Measurements from ENCODE around the gene MOK. TPM values are rescaled to one million over a fixed set of nuclear protein-coding genes. Genes with fewer than 3 reads are reported as not detected.
"Not testable (repeated sequence)": the region's sequence is repeated elsewhere in the genome, so short reads cannot be mapped to it uniquely, and the experiment has no call there.

The MOK gene
- total RNA-seq, 1 donor from 2014 or later = 15.8 TPM

DNA sequence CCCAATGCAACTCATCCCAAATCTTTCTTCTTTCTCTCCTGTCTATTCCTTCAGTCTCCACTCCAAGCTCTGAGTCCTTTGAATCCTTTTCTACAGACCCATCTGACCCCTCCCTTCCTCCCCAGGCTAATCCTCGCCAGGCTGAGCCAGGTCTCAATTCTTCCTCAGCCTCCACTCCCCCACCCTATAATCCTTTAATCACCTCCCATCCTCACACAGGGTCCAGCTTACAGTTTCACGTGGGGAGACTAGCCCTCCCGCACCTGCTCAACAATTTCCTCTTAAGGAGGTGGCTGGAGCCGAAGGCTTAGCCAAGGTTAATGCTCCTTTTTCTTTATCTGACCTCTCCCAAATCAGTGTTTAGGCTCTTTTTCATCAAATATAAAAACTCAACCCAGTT lies 63.8 kb downstream of the MOK start:
- H3K4me1 ChIP-seq = no peaks in the 10 kb centered on the region
- H3K36me3 ChIP-seq = no peaks in the 10 kb centered on the region
- no peak overlapping the region for H3K4me3 ChIP-seq
- no peak for TF ChIP-seq CTCF (IDR thresholded peaks at IDR 0.05)
- H3K9me3 ChIP-seq = no peaks in the 10 kb centered on the region
- intact Hi-C loops (cut with DNase I) = no loop called here
- no peak for DNase-seq
- no peak for ATAC-seq
- H3K27ac ChIP-seq = no peak overlapping the region
- H3K27me3 ChIP-seq (ENCODE audit: low read depth) = no peaks in the 10 kb centered on the region

DNA sequence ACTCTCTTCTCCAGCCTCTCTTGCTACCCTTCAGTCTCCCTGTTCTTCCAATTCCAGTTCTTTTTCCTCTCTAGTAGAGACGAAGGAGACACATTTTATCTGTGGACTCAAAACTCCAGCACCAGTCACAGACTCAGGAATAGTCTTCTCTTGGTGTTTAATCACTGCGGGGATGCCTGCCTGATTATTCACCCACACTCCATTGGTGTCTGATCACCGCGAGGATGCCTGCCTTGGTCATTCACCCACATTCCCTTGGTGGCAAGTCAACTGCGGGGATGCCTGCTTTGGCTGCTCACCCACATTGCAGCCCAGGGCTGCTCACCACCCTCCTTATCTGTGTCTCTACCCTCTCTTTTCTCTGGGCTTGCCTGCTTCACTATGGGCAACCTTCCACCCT lies 64.5 kb downstream of the MOK start:
- intact Hi-C loops (cut with DNase I); DNase-seq; ATAC-seq; H3K9me3 ChIP-seq; H3K36me3 ChIP-seq; H3K4me3 ChIP-seq; H3K27ac ChIP-seq; H3K4me1 ChIP-seq; H3K27me3 ChIP-seq (ENCODE audit: low read depth): not testable (repeated sequence)

- no peak overlapping the region for H3K27ac ChIP-seq
- H3K4me3 ChIP-seq = no peak overlapping the region
- peaks cover 6% of the 10 kb centered on the region for H3K4me1 ChIP-seq
- no peaks in the 10 kb centered on the region for H3K36me3 ChIP-seq
- H3K9me3 ChIP-seq = no peaks in the 10 kb centered on the region
- no peaks in the 10 kb centered on the region for H3K27me3 ChIP-seq (ENCODE audit: low read depth)
- intact Hi-C loops (cut with DNase I) = no loop called here
- ATAC-seq = no peak
- no peak for DNase-seq
- no peak for TF ChIP-seq CTCF (IDR thresholded peaks at IDR 0.05)
These were observed 65.7 kb downstream of the MOK start for GRCh38 chr14:102239231-102239630.

GRCh38 chr14:102238766-102239165 lies 66.2 kb downstream of the MOK start:
- Histone ChIP-seq H3K27me3 (ENCODE audit: low read depth) (no peaks in the 10 kb centered on the region), H3K27ac (no peak overlapping the region), H3K4me3 (no peak overlapping the region), H3K36me3 (no peaks in the 10 kb centered on the region), H3K9me3 (no peaks in the 10 kb centered on the region), H3K4me1 (peaks cover 6% of the 10 kb centered on the region)
- no peak for TF ChIP-seq CTCF (IDR thresholded peaks at IDR 0.05)
- no peak for ATAC-seq
- intact Hi-C loops (cut with DNase I) = no loop called here
- DNase-seq = no peak

DNA sequence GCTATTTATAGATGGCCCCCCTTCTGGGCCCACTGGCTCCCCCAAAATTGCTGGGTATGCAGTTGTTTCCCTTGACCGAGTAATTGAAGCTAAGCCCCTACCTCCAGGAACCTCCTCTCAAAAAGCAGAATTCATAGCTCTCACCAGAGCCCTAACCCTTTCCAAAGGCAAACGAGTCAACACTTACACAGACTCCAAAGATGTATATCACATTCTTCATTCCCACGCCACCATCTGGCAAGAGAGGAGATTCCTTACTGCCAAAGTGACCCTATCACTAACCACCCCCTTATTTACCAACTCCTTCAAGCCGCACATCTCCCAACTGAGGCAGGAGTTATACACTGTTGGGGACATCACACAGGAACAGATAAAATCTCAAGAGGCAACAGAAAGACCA lies 66.8 kb downstream of the MOK start:
- no peak overlapping the region for H3K4me3 ChIP-seq

DNA sequence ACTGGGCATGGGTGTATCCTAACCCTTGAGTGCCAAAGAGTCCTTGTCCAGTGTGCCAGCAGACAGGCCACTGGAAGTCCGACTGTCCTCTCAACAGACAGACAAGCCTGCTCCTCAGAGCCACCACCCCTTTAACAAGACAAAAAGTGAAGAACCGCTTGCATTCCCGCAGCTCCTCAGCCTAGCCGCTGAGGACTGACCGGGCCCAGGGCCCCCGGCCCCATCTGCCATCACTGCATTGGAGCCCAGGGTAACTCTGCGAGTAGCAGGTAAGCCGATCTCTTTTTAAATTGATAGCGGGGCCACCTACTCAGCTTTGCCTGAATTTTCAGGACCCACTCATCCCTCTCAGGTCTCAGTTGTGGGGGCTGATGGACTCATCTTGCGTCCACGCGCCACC lies 68.9 kb downstream of the MOK start:
- ATAC-seq (no peak), DNase-seq (no peak)
- intact Hi-C loops (cut with DNase I) = no loop called here
- peaks cover 13% of the 10 kb centered on the region for H3K36me3 ChIP-seq
- no peaks in the 10 kb centered on the region for H3K27me3 ChIP-seq (ENCODE audit: low read depth)
- no peak overlapping the region for H3K4me3 ChIP-seq
- H3K4me1 ChIP-seq = peaks cover 6% of the 10 kb centered on the region
- no peak overlapping the region for H3K27ac ChIP-seq
- TF ChIP-seq CTCF (IDR thresholded peaks at IDR 0.05) = no peak
- no peaks in the 10 kb centered on the region for H3K9me3 ChIP-seq

More for the DNA sequence above, 66.8 kb downstream of the MOK start:
- H3K36me3 ChIP-seq = peaks cover 4% of the 10 kb centered on the region
- H3K4me1 ChIP-seq = peaks cover 6% of the 10 kb centered on the region
- DNase-seq (no peak), ATAC-seq (no peak)
- no peaks in the 10 kb centered on the region for H3K9me3 ChIP-seq
- no peaks in the 10 kb centered on the region for H3K27me3 ChIP-seq (ENCODE audit: low read depth)
- intact Hi-C loops (cut with DNase I) = no loop called here
- H3K27ac ChIP-seq = no peak overlapping the region
- TF ChIP-seq CTCF (IDR thresholded peaks at IDR 0.05) = no peak
